Left forelimb (tissue), 1 donor: ENCODE data around the gene ZNF451.

ENCODE experiments used
- DNase-seq: peaks from one replicate; pipeline ENCODE4 v3.0.0-alpha.2; 2018; ENCODE audit warnings: low spot score

The ZNF451 gene

DNA sequence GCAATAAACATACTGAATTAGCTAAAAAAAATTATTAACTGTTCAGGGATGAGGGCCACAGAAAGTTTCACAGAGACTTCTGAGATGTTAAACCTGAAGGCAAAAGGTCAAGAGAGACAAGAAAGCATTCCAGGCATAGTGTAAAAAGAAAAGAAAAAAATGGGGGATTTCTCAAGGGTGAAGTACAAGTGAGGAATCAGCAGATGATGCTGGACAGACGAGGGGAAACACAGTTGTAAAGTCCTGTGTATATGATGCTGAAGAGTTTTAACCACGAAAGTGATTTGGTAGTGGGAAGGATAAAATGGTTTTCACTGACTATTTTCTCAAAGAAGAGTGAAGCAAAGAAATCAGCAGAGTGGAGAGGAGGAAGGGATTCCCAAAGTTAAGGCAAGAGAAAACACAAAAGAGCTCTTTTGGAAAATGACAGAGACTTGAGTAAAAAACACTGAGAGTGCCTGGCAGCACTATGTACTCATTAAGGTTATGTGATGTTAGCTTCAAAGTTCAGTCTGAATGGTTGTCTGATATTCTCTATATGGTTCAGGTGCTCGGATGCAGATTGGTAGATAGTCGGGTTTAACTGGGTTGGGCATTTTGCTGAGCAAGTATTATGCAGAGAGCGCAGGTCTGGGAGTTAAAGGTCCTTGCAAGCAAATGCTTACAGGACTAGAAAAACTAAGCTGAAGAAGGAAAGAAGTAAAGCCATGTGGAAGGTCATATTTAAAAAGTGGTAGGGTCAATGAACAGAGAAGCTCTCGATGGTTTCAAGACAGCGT, 115.8 kb downstream of the ZNF451 start:
- DNase-seq = no peak

- no peak for DNase-seq
These were observed 117.2 kb downstream of the ZNF451 start for GRCh38 chr6:57207141-57207540.

DNA sequence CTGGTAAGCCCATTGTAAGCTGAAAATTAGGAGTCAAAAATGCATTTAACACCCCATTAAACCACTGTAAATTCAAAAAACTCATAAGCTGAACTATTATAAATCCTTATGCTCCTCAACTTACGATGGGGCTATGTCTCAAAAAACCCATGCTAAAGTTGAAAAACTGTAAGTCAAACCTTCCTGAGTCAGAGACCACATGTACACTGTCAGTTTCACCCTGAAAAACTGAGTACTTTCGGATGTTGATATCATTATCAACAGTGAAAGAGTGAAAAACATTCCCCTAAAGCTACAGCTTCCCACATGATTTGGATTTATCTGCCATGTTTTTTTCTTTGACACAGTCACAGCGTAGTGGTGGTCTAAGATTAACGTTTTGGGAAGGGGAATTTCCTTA, 117.9 kb downstream of the ZNF451 start:
- no peak for DNase-seq

DNA sequence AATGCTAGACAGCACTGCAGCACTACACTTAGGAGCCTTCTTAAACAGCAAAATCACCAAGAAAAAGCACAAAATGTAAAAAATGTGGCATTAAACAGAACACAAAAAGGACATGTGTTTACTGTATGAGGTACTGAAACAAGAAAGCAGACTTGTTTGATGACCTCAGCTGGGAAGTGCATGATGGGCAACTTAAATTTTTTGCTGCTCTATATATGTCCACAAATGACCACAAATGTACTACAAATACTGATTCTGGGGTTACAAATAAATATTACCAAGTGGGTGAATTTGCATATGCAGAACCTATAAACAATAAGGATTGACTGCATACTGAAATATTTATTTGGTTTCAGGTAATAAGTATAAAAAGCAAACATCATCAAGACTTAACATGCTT, 119.0 kb downstream of the ZNF451 start:
- no peak for DNase-seq

DNA sequence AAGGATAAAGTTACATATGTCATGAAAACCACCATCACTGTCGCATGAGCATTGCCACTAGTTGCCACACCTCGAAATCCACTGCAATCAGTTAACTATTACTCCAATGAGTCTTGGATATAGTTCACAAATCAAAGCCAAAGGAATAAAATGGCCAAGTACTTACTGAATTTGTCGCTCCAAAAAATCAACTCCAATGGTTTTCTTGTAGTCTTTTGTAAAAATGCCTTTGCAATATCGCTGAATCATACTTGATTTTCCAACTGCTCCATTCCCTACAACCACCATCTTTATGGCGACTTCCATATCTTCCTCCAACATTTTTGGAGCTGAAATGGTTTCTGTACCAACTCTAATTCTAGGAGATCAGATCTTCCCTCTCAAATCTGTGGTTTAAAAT, 120.1 kb downstream of the ZNF451 start:
- no peak for DNase-seq

DNA sequence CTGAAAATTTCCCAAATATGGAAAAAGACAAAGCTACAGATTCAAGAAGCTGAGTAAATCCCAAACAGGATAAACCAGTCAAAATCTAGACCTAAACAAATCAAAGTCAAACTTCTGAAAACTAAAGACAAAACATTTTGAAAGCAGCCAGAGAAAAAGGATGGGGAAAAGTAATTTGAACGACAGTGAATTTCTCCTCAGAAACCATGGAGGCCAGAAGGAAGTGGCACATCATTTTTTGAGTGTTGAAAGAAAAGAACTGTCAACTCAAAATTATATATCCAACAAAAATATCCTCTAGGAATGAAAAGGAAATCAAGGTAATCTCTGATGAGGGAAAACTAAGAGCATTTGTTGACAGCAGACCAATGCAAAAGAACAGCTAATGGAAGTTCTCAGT, 125.3 kb downstream of the ZNF451 start:
- DNase-seq = no peak

DNA sequence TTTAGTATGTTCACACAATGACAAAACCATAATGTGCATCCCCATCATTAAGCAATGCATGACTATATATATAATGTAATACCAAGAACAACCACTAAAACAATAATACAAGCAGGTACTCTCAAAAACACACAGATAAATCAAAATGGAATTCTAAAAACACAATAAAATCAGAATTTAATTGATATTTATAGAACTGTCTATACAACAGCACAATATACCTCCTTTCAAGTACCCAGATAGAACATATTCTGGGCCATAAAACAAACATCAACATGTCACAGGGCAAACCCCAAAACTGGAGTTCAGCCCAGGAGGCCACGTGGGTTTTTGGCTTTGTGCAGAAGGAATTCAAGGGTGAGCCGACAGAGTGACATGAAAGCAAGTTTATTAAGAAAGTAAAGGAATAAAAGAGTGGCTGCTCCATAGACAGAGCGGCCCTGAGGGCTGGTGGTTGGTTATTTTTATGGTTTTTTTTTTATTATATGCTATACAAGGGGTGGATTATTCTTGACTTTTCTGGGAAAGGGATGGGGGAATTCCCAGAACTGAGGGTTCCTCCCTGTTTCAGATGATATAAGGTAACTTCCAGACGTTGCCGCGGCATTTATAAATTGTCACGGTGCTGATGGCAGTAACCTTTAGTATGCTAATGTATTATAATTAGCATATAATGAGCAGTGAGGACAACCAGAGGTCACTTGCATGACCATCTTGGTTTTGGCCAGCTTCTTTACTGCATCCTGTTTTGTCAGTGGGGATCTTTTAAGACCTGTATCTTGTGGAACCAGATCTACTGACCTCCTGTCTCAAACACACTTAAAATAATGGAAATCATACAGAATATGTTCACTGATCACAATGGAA, 126.5 kb downstream of the ZNF451 start:
- DNase-seq = no peak

- no peak for DNase-seq
These were observed 127.3 kb downstream of the ZNF451 start for GRCh38 chr6:57217270-57217669.
